Panc1 (cell line): ENCODE measurements around the gene PCMTD2.

Source experiments
- POLR2AphosphoS5 ChIP-seq: IDR thresholded peaks from 2 replicates; pipeline ENCODE4 v1.6.1; 2012; ENCODE audit warnings: mild to moderate bottlenecking, low read depth, low read length, moderate library complexity
- SIN3A ChIP-seq: IDR thresholded peaks from 2 replicates; pipeline ENCODE4 v1.6.1; 2012; ENCODE audit warnings: low read depth, mild to moderate bottlenecking, low read length, moderate library complexity, borderline replicate concordance; ENCODE audit not compliant: insufficient read depth
- TCF7L2 ChIP-seq: IDR thresholded peaks from 2 replicates; pipeline ENCODE4 v1.6.1; 2011; ENCODE audit warnings: mild to moderate bottlenecking, low read depth, low read length, inconsistent platforms
- TF ChIP-seq, protein P1 (sequence below): fragments of 450-650 bp; IDR thresholded peaks from 2 replicates; pipeline ENCODE4 v1.5.1; 2017; ENCODE audit warnings: mild to moderate bottlenecking
- TF ChIP-seq, protein P2 (sequence below), 2 experiments: IDR thresholded peaks; 2 replicates each; pipeline ENCODE4 v1.6.1; 2011 to 2012; ENCODE audit warnings: low read depth in 2 of 2, control low read depth in 1 of 2, low read length in 1 of 2, mild to moderate bottlenecking in 1 of 2, moderate library complexity in 1 of 2; ENCODE audit not compliant: insufficient read depth in 1 of 2

DNA sequence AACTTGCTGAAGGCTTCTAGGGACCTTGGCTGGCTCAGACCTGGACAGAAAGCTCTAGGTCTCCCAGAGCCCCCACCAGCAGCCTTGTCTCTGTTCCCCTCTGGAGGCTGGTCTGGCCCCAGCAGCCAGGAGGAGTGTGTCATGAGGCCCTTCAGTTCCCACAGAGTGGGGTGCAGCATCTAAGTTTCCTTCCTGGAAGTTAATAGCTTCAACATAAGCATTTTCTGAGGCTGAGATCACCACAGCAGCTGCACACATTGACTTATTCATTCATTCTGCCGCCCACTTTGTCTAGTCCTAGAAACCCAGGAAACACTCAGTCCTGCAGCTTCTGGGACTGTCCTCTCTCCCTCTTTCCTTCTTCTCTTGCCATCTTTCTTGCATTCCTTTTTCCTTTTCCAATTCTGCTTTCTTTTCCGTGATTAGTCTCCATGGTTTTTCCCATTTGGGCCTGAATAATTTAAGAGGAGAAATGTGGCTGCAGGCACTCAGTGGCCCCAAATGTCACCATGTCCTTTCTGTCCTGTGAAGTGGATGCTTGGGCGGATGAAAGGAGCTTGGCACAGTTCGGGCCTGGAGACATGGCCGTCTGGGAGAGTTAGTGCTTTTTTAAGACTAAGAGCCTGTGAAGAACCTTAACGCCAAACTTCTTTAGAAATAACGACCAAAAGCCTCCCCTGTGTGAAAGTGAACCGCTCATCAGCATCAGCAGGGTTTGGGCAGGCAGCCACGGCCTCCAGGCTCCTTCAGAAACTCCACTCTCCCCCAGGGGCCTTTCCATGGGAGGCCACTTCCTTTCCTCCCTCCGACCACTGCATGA is 31.0 kb upstream of the PCMTD2 start:
- TF ChIP-seq POLR2AphosphoS5, result no peak
- TF ChIP-seq, protein P1, sequence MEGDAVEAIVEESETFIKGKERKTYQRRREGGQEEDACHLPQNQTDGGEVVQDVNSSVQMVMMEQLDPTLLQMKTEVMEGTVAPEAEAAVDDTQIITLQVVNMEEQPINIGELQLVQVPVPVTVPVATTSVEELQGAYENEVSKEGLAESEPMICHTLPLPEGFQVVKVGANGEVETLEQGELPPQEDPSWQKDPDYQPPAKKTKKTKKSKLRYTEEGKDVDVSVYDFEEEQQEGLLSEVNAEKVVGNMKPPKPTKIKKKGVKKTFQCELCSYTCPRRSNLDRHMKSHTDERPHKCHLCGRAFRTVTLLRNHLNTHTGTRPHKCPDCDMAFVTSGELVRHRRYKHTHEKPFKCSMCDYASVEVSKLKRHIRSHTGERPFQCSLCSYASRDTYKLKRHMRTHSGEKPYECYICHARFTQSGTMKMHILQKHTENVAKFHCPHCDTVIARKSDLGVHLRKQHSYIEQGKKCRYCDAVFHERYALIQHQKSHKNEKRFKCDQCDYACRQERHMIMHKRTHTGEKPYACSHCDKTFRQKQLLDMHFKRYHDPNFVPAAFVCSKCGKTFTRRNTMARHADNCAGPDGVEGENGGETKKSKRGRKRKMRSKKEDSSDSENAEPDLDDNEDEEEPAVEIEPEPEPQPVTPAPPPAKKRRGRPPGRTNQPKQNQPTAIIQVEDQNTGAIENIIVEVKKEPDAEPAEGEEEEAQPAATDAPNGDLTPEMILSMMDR, result no peak
- TF ChIP-seq, protein P2, sequence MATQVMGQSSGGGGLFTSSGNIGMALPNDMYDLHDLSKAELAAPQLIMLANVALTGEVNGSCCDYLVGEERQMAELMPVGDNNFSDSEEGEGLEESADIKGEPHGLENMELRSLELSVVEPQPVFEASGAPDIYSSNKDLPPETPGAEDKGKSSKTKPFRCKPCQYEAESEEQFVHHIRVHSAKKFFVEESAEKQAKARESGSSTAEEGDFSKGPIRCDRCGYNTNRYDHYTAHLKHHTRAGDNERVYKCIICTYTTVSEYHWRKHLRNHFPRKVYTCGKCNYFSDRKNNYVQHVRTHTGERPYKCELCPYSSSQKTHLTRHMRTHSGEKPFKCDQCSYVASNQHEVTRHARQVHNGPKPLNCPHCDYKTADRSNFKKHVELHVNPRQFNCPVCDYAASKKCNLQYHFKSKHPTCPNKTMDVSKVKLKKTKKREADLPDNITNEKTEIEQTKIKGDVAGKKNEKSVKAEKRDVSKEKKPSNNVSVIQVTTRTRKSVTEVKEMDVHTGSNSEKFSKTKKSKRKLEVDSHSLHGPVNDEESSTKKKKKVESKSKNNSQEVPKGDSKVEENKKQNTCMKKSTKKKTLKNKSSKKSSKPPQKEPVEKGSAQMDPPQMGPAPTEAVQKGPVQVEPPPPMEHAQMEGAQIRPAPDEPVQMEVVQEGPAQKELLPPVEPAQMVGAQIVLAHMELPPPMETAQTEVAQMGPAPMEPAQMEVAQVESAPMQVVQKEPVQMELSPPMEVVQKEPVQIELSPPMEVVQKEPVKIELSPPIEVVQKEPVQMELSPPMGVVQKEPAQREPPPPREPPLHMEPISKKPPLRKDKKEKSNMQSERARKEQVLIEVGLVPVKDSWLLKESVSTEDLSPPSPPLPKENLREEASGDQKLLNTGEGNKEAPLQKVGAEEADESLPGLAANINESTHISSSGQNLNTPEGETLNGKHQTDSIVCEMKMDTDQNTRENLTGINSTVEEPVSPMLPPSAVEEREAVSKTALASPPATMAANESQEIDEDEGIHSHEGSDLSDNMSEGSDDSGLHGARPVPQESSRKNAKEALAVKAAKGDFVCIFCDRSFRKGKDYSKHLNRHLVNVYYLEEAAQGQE (IDR thresholded peaks at IDR 0.05; ENCODE audit: insufficient read depth in 1 of 2, low read depth in 2 of 2, low read length in 1 of 2), result no peak
- TF ChIP-seq SIN3A, result no peak
- TF ChIP-seq TCF7L2, result no peak
